GM10248 (cell line): ENCODE data around the gene PCCA.

Experiments used
- CTCF ChIA-PET: fragments of 300-600 bp; sonication (Branson Sonifier 250); formaldehyde crosslinking; extraction: SDS; loops from one replicate; lab custom pipeline; 2021; ENCODE audit warnings: antibody characterized with exemption; lab: Yijun Ruan, JAX
- POLR2A ChIA-PET: fragments of 350-650 bp; sonication (Branson Sonifier 250); formaldehyde crosslinking; extraction: SDS; loops from one replicate; lab custom pipeline; 2020; ENCODE audit warnings: antibody characterized with exemption; lab: Yijun Ruan, JAX
- DNase-seq: peaks from one replicate; pipeline ENCODE4 v3.0.0; 2012; ENCODE audit errors: extremely low spot score
- TF ChIP-seq, protein P1 (sequence below): IDR thresholded peaks from 2 replicates; pipeline ENCODE4 v1.5.1; 2012; ENCODE audit warnings: mild to moderate bottlenecking, low read depth; ENCODE audit errors: extremely low read depth, missing control alignments, control extremely low read depth

PCCA gene

GRCh38 chr13:100483139-100483538 is 394.2 kb downstream of the PCCA start:
- TF ChIP-seq, protein P1, sequence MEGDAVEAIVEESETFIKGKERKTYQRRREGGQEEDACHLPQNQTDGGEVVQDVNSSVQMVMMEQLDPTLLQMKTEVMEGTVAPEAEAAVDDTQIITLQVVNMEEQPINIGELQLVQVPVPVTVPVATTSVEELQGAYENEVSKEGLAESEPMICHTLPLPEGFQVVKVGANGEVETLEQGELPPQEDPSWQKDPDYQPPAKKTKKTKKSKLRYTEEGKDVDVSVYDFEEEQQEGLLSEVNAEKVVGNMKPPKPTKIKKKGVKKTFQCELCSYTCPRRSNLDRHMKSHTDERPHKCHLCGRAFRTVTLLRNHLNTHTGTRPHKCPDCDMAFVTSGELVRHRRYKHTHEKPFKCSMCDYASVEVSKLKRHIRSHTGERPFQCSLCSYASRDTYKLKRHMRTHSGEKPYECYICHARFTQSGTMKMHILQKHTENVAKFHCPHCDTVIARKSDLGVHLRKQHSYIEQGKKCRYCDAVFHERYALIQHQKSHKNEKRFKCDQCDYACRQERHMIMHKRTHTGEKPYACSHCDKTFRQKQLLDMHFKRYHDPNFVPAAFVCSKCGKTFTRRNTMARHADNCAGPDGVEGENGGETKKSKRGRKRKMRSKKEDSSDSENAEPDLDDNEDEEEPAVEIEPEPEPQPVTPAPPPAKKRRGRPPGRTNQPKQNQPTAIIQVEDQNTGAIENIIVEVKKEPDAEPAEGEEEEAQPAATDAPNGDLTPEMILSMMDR, result no peak
- POLR2A ChIA-PET, result no interaction called here
- CTCF ChIA-PET, result interaction anchor here (1.5 kb wide), 1 partner anchor 19 kb away, joined by 4 read pairs; no protein-coding TSS in a partner anchor

DNA sequence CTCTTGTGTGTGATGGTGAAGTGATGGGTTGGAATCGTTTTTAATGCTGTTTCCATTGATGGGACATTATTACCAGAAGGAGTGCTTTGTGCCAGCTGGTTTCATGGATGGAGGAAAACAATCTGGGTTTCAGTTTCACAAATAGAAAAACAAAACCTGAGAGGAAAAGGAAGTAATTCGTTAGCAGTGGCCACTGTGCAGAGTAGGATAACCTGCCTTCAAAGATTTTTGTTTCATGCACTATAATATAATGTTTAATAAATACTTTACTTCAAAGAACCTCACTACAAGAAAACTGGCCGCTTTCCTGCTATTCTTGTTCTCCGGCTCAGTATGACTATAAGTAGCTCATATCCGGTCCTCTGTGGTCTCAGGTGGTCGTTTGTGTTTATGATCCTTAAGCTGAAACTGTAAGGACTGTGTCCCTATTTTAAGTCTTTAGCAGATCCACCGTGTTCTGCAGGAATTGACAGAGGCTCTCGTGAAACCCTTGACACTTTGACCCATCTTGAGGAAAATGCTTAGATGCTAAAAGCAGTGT is 395.0 kb downstream of the PCCA start:
- TF ChIP-seq, protein P1, result no peak
- ChIA-PET CTCF (interaction anchor here (0.8 to 1.5 kb wide), 4 partner anchors 19 to 828 kb away, joined by 3 to 4 read pairs (median 3); no protein-coding TSS in a partner anchor), POLR2A (no interaction called here)
- no peak for DNase-seq

More at GRCh38 chr13:100483139-100483538, 394.2 kb downstream of the PCCA start:
- DNase-seq, result no peak

- no peak for DNase-seq
- ChIA-PET CTCF (interaction anchor here (0.8 to 1.7 kb wide), 5 partner anchors 9 to 829 kb away, joined by 3 to 5 read pairs (median 3); no protein-coding TSS in a partner anchor), POLR2A (no interaction called here)
- TF ChIP-seq, protein P1, result no peak
Measured at GRCh38 chr13:100484702-100485101, 395.8 kb downstream of the PCCA start.

GRCh38 chr13:100485265-100485664 is 396.4 kb downstream of the PCCA start:
- TF ChIP-seq, protein P1, result no peak
- POLR2A ChIA-PET, result no interaction called here
- no peak for DNase-seq
- CTCF ChIA-PET, result interaction anchor here (0.8 to 1.7 kb wide), 4 partner anchors 8 to 51 kb away, joined by 3 to 5 read pairs (median 4); no protein-coding TSS in a partner anchor

DNA sequence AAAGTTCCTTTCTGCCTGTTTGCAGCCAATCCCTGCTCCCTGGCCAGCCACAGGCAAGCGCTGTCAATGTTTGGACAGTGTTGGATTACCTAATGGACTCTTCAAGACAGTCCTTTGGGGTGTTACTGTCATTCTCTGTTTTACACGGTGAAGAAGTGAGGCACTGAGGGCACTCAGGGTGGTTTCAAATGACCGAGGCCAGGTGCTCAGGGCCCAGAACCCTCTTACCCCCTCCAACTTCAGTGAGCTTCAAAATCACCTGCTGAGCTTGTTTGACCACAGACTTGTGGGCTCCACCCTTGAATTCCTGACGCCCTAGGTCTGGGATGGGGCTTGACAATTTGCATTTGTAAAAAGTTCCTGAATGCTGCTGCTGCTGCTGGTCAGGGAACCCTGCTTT is 401.8 kb downstream of the PCCA start:
- TF ChIP-seq, protein P1, result no peak
- ChIA-PET POLR2A (no interaction called here), CTCF (interaction anchor here (1.0 to 1.7 kb wide), 2 partner anchors 9 to 12 kb away, joined by 3 to 6 read pairs; no protein-coding TSS in a partner anchor)
- DNase-seq, result no peak

DNA sequence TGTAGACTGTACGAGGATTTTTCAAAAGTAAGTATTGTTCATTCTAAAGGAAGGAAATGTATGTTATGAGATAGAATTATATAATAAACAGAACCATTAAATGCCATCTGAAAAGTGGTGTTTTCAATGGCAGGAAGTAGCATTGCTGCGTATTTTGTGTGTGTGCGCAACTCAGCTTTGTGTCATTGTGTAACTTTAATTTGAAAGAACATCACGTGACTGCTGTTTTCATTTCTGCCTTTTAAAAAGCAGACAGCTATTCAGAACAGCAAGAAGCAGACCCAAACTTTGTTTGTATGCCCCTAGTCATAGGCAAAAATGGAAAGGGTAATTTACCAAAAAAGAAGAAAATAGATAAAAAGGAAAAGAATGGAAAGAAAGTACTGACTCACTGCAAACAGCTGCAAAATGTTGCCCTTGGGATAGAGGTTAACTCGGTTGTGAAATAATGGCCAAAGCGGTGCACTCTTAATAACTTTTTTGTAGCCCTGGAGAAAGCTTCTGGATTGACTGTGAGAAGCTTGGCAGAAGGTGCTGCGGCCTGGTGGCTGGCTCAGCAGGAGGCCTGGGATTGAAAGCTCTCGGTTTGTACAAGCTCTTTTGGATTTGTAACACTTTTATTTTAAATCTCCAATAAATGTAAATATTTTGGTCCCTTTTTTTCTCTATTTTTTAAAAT is 402.4 kb downstream of the PCCA start:
- no peak for DNase-seq
- TF ChIP-seq, protein P1, result no peak
- ChIA-PET POLR2A (no interaction called here), CTCF (interaction anchor here (1.0 to 1.7 kb wide), 2 partner anchors 9 to 11 kb away, joined by 3 to 6 read pairs; no protein-coding TSS in a partner anchor)
